ENCODE measurements around the gene KEAP1.

KEAP1 gene

DNA sequence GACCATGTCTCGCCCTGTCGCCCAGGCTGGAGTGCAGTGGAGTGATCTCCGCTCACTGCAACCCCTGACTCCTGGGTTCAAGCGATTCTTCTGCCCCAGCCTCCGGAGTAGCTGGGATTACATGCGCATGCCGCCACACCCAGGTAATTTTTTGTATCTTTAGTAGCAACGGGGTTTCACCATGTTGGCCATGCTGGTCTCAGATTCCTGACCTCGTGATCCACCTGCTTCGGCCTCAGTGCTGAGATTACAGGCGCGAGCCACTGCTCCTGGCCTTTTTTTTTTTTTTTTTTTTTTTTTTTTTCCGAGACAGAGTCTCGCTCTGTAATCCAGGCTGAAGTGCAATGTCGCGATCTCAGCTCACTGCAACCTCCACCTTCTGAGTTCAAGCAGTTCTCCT is 4.9 kb upstream of the KEAP1 start:
- TF ChIP-seq, protein P1, sequence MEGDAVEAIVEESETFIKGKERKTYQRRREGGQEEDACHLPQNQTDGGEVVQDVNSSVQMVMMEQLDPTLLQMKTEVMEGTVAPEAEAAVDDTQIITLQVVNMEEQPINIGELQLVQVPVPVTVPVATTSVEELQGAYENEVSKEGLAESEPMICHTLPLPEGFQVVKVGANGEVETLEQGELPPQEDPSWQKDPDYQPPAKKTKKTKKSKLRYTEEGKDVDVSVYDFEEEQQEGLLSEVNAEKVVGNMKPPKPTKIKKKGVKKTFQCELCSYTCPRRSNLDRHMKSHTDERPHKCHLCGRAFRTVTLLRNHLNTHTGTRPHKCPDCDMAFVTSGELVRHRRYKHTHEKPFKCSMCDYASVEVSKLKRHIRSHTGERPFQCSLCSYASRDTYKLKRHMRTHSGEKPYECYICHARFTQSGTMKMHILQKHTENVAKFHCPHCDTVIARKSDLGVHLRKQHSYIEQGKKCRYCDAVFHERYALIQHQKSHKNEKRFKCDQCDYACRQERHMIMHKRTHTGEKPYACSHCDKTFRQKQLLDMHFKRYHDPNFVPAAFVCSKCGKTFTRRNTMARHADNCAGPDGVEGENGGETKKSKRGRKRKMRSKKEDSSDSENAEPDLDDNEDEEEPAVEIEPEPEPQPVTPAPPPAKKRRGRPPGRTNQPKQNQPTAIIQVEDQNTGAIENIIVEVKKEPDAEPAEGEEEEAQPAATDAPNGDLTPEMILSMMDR (IDR thresholded peaks at IDR 0.05; ENCODE audit: low read depth, low read length) = no peak
- no peak for DNase-seq (ENCODE audit: low read depth in 2 of 2)

DNA sequence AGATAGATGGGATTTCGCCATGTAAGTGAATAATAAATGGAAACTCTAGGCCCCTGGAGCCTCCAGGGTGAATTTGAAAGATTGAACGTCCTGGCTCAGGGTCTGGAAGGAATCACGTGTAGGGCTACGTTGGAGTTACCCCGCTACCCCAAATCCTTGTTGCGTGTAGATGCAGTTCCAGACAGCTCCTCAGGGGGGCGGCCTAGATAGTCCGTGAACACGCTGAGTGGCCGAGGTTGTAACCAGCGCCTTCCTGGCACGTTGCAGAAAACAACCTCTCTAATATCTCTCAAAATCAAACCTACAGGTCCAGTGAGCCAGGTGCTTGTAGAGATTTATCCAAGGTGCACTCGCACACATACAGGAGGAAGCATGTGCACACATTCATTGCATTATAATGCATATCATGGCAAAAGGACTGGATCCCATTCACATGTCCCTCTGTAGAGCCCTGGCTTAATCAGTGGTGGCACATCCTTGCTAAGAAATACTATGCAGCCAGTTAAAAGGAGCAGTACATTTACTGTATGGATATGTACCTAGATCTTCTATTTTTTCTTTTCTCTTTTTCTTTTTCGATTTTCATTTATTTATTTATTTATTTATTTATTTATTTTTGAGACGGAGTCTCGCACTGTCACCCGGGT is 2.5 kb upstream of the KEAP1 start:
- peak; percentile 75 for DNase-seq (ENCODE audit: low read depth in 2 of 2)
- TF ChIP-seq, protein P1 (IDR thresholded peaks at IDR 0.05; ENCODE audit: low read depth, low read length) = peak; percentile 88
- H3K4me3 ChIP-seq (replicated peaks in 1 of 2; ENCODE audit: low read depth in 2 of 2, low read length in 2 of 2) = no peak overlapping the region

More for the DNA sequence above, 4.9 kb upstream of the KEAP1 start:
- H3K4me3 ChIP-seq (replicated peaks in 1 of 2; ENCODE audit: low read depth in 2 of 2, low read length in 2 of 2) = no peak overlapping the region

DNA sequence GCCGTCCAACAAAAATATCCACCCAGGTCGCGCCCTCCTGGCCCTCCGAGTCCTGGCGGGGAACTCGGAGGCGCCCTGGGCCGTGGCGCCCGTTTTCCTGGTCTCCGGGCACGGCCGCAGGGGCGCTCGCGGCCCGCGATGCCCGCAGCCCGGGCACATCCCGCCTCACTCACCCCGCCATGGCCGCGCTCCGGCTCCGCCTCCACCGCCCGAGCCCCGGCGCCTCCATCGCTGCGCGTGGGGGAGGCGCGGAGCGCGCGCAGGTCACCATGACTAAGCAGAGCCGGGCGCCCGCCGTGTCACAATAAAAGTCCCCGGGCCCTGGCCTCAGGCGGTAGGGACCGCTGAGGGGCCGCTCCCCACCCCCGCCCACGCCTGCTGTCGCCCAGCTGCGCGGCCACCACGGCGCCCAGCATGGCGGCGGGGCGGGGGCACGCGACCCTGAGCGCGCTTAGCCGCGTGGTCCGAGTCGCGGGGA is 593 bp downstream of the KEAP1 start:
- TF ChIP-seq, protein P1 (IDR thresholded peaks at IDR 0.05; ENCODE audit: low read depth, low read length) = no peak
- DNase-seq (ENCODE audit: low read depth in 2 of 2) = peak; percentile 88 to 93
- H3K4me3 ChIP-seq (replicated peaks in 1 of 2; ENCODE audit: low read depth in 2 of 2, low read length in 2 of 2) = peak overlapping the region; percentile 86 to 90

DNA sequence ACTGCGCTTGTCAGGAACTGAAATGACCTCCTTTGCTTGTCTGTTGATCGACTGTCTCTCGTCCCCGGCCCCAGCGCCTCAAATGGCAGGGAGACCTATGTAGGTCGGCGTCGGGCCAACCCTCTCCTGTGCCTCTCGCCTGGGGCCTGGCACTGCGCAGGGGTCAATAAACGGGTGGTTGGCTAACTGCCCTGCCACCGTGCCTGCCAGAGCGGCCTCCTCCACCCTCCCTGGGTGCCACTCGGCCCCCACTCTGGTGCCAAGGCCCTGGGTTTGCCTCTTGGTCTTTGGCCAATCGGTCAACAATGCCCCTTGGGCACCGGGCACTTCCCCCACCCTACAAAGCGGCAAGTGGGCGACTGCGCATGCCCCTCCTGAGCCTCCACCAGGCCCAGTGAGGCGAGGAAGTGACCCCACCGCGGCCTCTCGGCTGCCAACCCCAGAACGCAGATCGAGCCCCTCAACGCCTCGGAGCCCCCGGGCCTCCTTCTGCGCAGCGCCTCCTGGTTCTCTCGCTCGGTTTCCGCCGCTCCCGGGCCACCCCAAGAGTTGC is 1.1 kb downstream of the KEAP1 start:
- peak overlapping the region; percentile 86 to 90 for H3K4me3 ChIP-seq (replicated peaks in 1 of 2; ENCODE audit: low read depth in 2 of 2, low read length in 2 of 2)
- TF ChIP-seq, protein P1 (IDR thresholded peaks at IDR 0.05; ENCODE audit: low read depth, low read length) = no peak
- DNase-seq (ENCODE audit: low read depth in 2 of 2) = peak in 1 of 2 donors; percentile 59

DNA sequence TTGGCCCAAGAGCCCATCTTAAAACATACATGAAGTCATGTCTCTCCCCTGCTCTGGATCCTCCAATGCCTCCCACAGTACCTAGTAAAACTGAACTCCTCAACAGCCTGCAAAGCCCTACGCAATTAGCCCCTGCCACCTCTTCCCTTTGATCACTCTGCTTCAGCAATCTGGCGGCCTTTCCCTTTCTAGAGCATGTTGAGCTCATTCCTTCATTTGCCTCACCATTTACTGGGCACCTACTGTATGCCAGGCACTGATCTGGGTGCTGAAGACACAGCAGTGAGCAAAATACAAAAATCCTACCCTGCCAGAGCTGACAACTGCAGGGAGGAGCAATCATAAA is 2.9 kb downstream of the KEAP1 start:
- TF ChIP-seq, protein P1 (IDR thresholded peaks at IDR 0.05; ENCODE audit: low read depth, low read length) = no peak
- H3K4me3 ChIP-seq (replicated peaks in 1 of 2; ENCODE audit: low read depth in 2 of 2, low read length in 2 of 2) = no peak overlapping the region
- no peak for DNase-seq (ENCODE audit: low read depth in 2 of 2)

DNA sequence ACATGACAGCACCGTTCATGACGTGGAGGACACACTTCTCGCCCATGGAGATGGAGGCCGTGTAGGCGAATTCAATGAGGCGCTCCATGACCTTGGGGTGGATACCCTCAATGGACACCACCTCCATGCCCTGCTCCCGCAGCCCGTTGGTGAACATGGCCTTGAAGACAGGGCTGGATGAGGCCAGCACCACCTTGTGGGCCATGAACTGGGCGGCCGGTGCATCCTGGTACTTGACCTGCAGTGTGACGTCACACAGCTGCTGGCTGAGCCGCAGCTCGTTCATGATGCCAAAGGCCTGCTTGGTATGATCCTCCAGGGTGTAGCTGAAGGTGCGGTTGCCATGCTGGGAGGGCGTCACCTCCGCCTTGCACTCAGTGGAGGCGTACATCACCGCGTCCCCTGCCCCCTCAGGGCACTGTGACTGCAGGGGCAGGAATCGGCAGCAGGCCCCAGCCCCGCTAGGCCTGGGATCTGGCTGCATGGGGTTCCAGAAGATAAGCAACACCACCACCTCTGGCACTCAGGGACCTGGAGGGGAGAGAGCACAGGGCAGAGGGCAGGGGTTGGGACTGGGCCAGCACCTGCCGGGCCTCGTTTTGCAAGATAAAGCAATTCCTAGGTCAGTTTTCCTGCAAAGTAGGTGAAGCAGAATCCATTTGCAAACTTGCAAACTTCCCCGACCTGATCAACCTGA is 3.5 kb downstream of the KEAP1 start:
- H3K4me3 ChIP-seq (replicated peaks in 1 of 2; ENCODE audit: low read depth in 2 of 2, low read length in 2 of 2) = no peak overlapping the region
- DNase-seq (ENCODE audit: low read depth in 2 of 2) = no peak
- TF ChIP-seq, protein P1 (IDR thresholded peaks at IDR 0.05; ENCODE audit: low read depth, low read length) = no peak

Data from cardiac fibroblast (primary cell).